ENCODE measurements around the gene RAET1G. TPM values are rescaled to one million over a fixed set of nuclear protein-coding genes. Genes with fewer than 3 reads are reported as not detected.
"Not testable (repeated sequence)": the region's sequence is repeated elsewhere in the genome, so short reads cannot be mapped to it uniquely, and the experiment has no call there.

Gene RAET1G
- total RNA-seq, result not detected

GRCh38 chr6:149922642-149923326 lies at the start of gene RAET1G:
RAET1G (minus strand) TSS chr6:149923121; CDS start chr6:149923010, 111 bp downstream.
- TF ChIP-seq EP300 (IDR thresholded peaks at IDR 0.05; ENCODE audit: low read depth), result no peak
- no peak for TF ChIP-seq CTCF (IDR thresholded peaks at IDR 0.05)
- no peak for TF ChIP-seq POLR2AphosphoS5 (IDR thresholded peaks at IDR 0.05)
- no peak for TF ChIP-seq POLR2A (IDR thresholded peaks at IDR 0.05)
- intact Hi-C loops (cut with DNase I; ENCODE audit: low total_unique reads) (no loop called here), in situ Hi-C loops (cut with MboI; ENCODE audit: low pct_ligation_motif_present in 1 of 4, low pct_unique_long_range_greater_than_20kb in 1 of 4, low sequenced_read_pairs in 3 of 4) (loop anchor here in 3 of 4 donors (5.0 to 10.0 kb wide), 4 partner anchors 78 to 198 kb away; no protein-coding TSS in a partner anchor)
- Histone ChIP-seq H3K4me3 (peak within 1 kb of the TSS; percentile 16 to 56 (median 30)), H3K27ac (no peak within 1 kb of the TSS), H3K36me3 (no peaks in the 10 kb centered on the region), H3K27me3 (peaks cover 41% of the 10 kb centered on the region), H3K9me3 (no peaks in the 10 kb centered on the region), H3K4me1 (peaks cover 10 to 33% (median 21%) of the 10 kb centered on the region in 4 donors)
- WGBS, 2 donors (ENCODE audit: low coverage in 1 of 2), result 1 to 2% methylated on average over 7 to 35 of the region's 40 CpGs
- DNase-seq, result peak; percentile 86

GRCh38 chr6:149969635-149970034 lies 46.7 kb upstream of the RAET1G start:
- no peaks in the 10 kb centered on the region for H3K36me3 ChIP-seq
- H3K27ac ChIP-seq, result no peak overlapping the region
- WGBS, 2 donors (ENCODE audit: low coverage in 1 of 2), result 74 to 83% methylated on average over 1 to 2 of the region's 2 CpGs
- DNase-seq, result no peak
- H3K27me3 ChIP-seq, result peaks cover 90% of the 10 kb centered on the region
- intact Hi-C loops (cut with DNase I; ENCODE audit: low total_unique reads) (no loop called here), in situ Hi-C loops (cut with MboI; ENCODE audit: low pct_ligation_motif_present in 1 of 4, low pct_unique_long_range_greater_than_20kb in 1 of 4, low sequenced_read_pairs in 3 of 4) (no loop called here)
- peaks cover 6 to 8% (median 7%) of the 10 kb centered on the region in 4 donors for H3K4me1 ChIP-seq
- H3K9me3 ChIP-seq, result no peaks in the 10 kb centered on the region
- no peak for TF ChIP-seq EP300 (IDR thresholded peaks at IDR 0.05; ENCODE audit: low read depth)
- no peak for TF ChIP-seq POLR2A (IDR thresholded peaks at IDR 0.05)
- TF ChIP-seq CTCF (IDR thresholded peaks at IDR 0.05), result no peak
- TF ChIP-seq POLR2AphosphoS5 (IDR thresholded peaks at IDR 0.05), result no peak
- no peak overlapping the region for H3K4me3 ChIP-seq

GRCh38 chr6:149968909-149969308 lies 46.0 kb upstream of the RAET1G start:
- intact Hi-C loops (cut with DNase I; ENCODE audit: low total_unique reads); H3K4me3 ChIP-seq; in situ Hi-C loops (cut with MboI; ENCODE audit: low pct_ligation_motif_present in 1 of 4, low pct_unique_long_range_greater_than_20kb in 1 of 4, low sequenced_read_pairs in 3 of 4); H3K36me3 ChIP-seq; DNase-seq; H3K9me3 ChIP-seq; H3K27ac ChIP-seq: not testable (repeated sequence)
- Histone ChIP-seq H3K4me1 (peaks cover 11 to 15% (median 15%) of the 10 kb centered on the region in 4 donors), H3K27me3 (peaks cover 90% of the 10 kb centered on the region)
- WGBS, 2 donors (ENCODE audit: low coverage in 1 of 2), result 75% methylated on average over 2 of the region's 2 CpGs; no CpG with 5 or more reads in 1 of the 2 donors

- WGBS, 2 donors (ENCODE audit: low coverage in 1 of 2), result 38 to 64% methylated on average over 1 to 2 of the region's 2 CpGs
- H3K27ac ChIP-seq; H3K9me3 ChIP-seq; H3K36me3 ChIP-seq; H3K4me3 ChIP-seq; DNase-seq; intact Hi-C loops (cut with DNase I; ENCODE audit: low total_unique reads); in situ Hi-C loops (cut with MboI; ENCODE audit: low pct_ligation_motif_present in 1 of 4, low pct_unique_long_range_greater_than_20kb in 1 of 4, low sequenced_read_pairs in 3 of 4): not testable (repeated sequence)
- Histone ChIP-seq H3K27me3 (peaks cover 90% of the 10 kb centered on the region), H3K4me1 (peaks cover 11 to 23% (median 22%) of the 10 kb centered on the region in 4 donors)
These were observed 45.1 kb upstream of the RAET1G start for GRCh38 chr6:149967999-149968398.

- 78 to 87% methylated on average over 4 of the region's 4 CpGs for WGBS, 2 donors (ENCODE audit: low coverage in 1 of 2)
These were observed 44.7 kb upstream of the RAET1G start for GRCh38 chr6:149967591-149967990.

GRCh38 chr6:149966319-149966718 lies 43.4 kb upstream of the RAET1G start:
- peaks cover 11 to 24% (median 23%) of the 10 kb centered on the region in 4 donors for H3K4me1 ChIP-seq
- WGBS, 2 donors (ENCODE audit: low coverage in 1 of 2), result 100% methylated on average over 2 of the region's 2 CpGs; no CpG with 5 or more reads in 1 of the 2 donors
- intact Hi-C loops (cut with DNase I; ENCODE audit: low total_unique reads); H3K9me3 ChIP-seq; H3K27ac ChIP-seq; in situ Hi-C loops (cut with MboI; ENCODE audit: low pct_ligation_motif_present in 1 of 4, low pct_unique_long_range_greater_than_20kb in 1 of 4, low sequenced_read_pairs in 3 of 4); H3K4me3 ChIP-seq; H3K36me3 ChIP-seq; DNase-seq: not testable (repeated sequence)
- H3K27me3 ChIP-seq, result peaks cover 92% of the 10 kb centered on the region

More at GRCh38 chr6:149967591-149967990, 44.7 kb upstream of the RAET1G start:
- Histone ChIP-seq H3K4me1 (peaks cover 11 to 24% (median 23%) of the 10 kb centered on the region in 4 donors), H3K9me3 (no peaks in the 10 kb centered on the region), H3K27ac (no peak overlapping the region), H3K36me3 (no peaks in the 10 kb centered on the region), H3K27me3 (peaks cover 90% of the 10 kb centered on the region), H3K4me3 (no peak overlapping the region)
- in situ Hi-C loops (cut with MboI; ENCODE audit: low pct_ligation_motif_present in 1 of 4, low pct_unique_long_range_greater_than_20kb in 1 of 4, low sequenced_read_pairs in 3 of 4), result no loop called here
- no peak for DNase-seq
- intact Hi-C loops (cut with DNase I; ENCODE audit: low total_unique reads), result no loop called here
- no peak for TF ChIP-seq CTCF (IDR thresholded peaks at IDR 0.05)
- no peak for TF ChIP-seq POLR2A (IDR thresholded peaks at IDR 0.05)
- no peak for TF ChIP-seq POLR2AphosphoS5 (IDR thresholded peaks at IDR 0.05)
